NT2/D1 (cell line): ENCODE results near the gene IL20.

Experiments used
- DNase-seq: peaks from one replicate; pipeline ENCODE4 v3.0.0-alpha.2; 2011; ENCODE audit warnings: low read depth, low spot score
- H3K27me3 ChIP-seq: 2 replicates; pipeline ENCODE4 v1.6.0; 2011; ENCODE audit warnings: mild to moderate bottlenecking; ENCODE audit not compliant: insufficient read length, insufficient read depth
- H3K36me3 ChIP-seq: 2 replicates; pipeline ENCODE4 v1.6.1; 2011; ENCODE audit warnings: mild to moderate bottlenecking, low read length, mixed read lengths; ENCODE audit not compliant: insufficient read depth, insufficient read length
- H3K4me1 ChIP-seq: 2 replicates; pipeline ENCODE4 v1.5.1; 2011; ENCODE audit not compliant: insufficient read depth, insufficient read length
- H3K4me3 ChIP-seq: 2 replicates; pipeline ENCODE4 v1.5.1; 2011; ENCODE audit warnings: low read depth; ENCODE audit not compliant: insufficient read length
- H3K9ac ChIP-seq: 2 replicates; pipeline ENCODE4 v1.6.0; 2011; ENCODE audit warnings: low read depth; ENCODE audit not compliant: insufficient read length
- H3K9me3 ChIP-seq: 2 replicates; pipeline ENCODE4 v1.5.1; 2011; ENCODE audit warnings: mild to moderate bottlenecking, low read length; ENCODE audit not compliant: insufficient read depth
- SUZ12 ChIP-seq: IDR thresholded peaks from 2 replicates; pipeline ENCODE4 v1.6.1; 2011; ENCODE audit not compliant: insufficient read length, insufficient read depth; ENCODE audit errors: extremely low read depth
- YY1 ChIP-seq: IDR thresholded peaks from 2 replicates; pipeline ENCODE4 v1.6.1; 2011; ENCODE audit not compliant: insufficient read length, insufficient read depth
- ZNF274 ChIP-seq: IDR thresholded peaks from 2 replicates; pipeline ENCODE4 v1.6.1; 2011; ENCODE audit warnings: mild to moderate bottlenecking, low read depth, low read length

Gene IL20

GRCh38 chr1:206883160-206883559 is 17.7 kb downstream of the IL20 start:
- H3K27me3 ChIP-seq, result no peaks in the 10 kb centered on the region
- H3K9ac ChIP-seq, result no peak overlapping the region
- no peak for DNase-seq
- no peak overlapping the region for H3K4me3 ChIP-seq
- TF ChIP-seq SUZ12, result no peak
- TF ChIP-seq ZNF274, result no peak
- TF ChIP-seq YY1, result no peak
- peaks cover 21% of the 10 kb centered on the region for H3K9me3 ChIP-seq
- H3K36me3 ChIP-seq, result no peaks in the 10 kb centered on the region
- no peaks in the 10 kb centered on the region for H3K4me1 ChIP-seq

GRCh38 chr1:206883876-206884275 is 18.5 kb downstream of the IL20 start:
- H3K4me3 ChIP-seq, result no peak overlapping the region
- no peak for TF ChIP-seq ZNF274
- peaks cover 14% of the 10 kb centered on the region for H3K9me3 ChIP-seq
- no peak overlapping the region for H3K9ac ChIP-seq
- no peaks in the 10 kb centered on the region for H3K27me3 ChIP-seq
- no peak for DNase-seq
- no peaks in the 10 kb centered on the region for H3K4me1 ChIP-seq
- H3K36me3 ChIP-seq, result no peaks in the 10 kb centered on the region

- no peaks in the 10 kb centered on the region for H3K4me1 ChIP-seq
- DNase-seq, result no peak
- H3K36me3 ChIP-seq, result no peaks in the 10 kb centered on the region
- H3K9me3 ChIP-seq, result no peaks in the 10 kb centered on the region
- TF ChIP-seq SUZ12, result no peak
- TF ChIP-seq YY1, result no peak
- no peak for TF ChIP-seq ZNF274
- H3K4me3 ChIP-seq, result no peak overlapping the region
- no peak overlapping the region for H3K9ac ChIP-seq
- H3K27me3 ChIP-seq, result no peaks in the 10 kb centered on the region
Observed at GRCh38 chr1:206885341-206886060, 20.1 kb downstream of the IL20 start.

GRCh38 chr1:206886831-206887230 is 21.4 kb downstream of the IL20 start:
- no peak for TF ChIP-seq YY1
- no peak for TF ChIP-seq ZNF274
- TF ChIP-seq SUZ12, result no peak
- H3K4me1 ChIP-seq, result no peaks in the 10 kb centered on the region
- H3K27me3 ChIP-seq, result no peaks in the 10 kb centered on the region

GRCh38 chr1:206887701-206888100 is 22.3 kb downstream of the IL20 start:
- no peaks in the 10 kb centered on the region for H3K4me1 ChIP-seq
- H3K9me3 ChIP-seq, result no peaks in the 10 kb centered on the region
- no peak overlapping the region for H3K4me3 ChIP-seq
- TF ChIP-seq YY1 (no peak), ZNF274 (no peak), SUZ12 (no peak)
- H3K27me3 ChIP-seq, result no peaks in the 10 kb centered on the region
- no peak for DNase-seq
- no peaks in the 10 kb centered on the region for H3K36me3 ChIP-seq
- H3K9ac ChIP-seq, result no peak overlapping the region

More at GRCh38 chr1:206886831-206887230, 21.4 kb downstream of the IL20 start:
- Histone ChIP-seq H3K9me3 (no peaks in the 10 kb centered on the region), H3K9ac (no peak overlapping the region), H3K4me3 (no peak overlapping the region), H3K36me3 (no peaks in the 10 kb centered on the region)
- DNase-seq, result no peak

- no peaks in the 10 kb centered on the region for H3K36me3 ChIP-seq
- H3K4me1 ChIP-seq, result peaks cover 5% of the 10 kb centered on the region
- no peak for TF ChIP-seq YY1
- TF ChIP-seq SUZ12, result no peak
- TF ChIP-seq ZNF274, result no peak
- no peak overlapping the region for H3K4me3 ChIP-seq
- H3K9ac ChIP-seq, result no peak overlapping the region
- H3K27me3 ChIP-seq, result no peaks in the 10 kb centered on the region
- no peaks in the 10 kb centered on the region for H3K9me3 ChIP-seq
- peak; percentile 74 for DNase-seq
Observed at GRCh38 chr1:206890125-206891060, 25.0 kb downstream of the IL20 start.

GRCh38 chr1:206891412-206891811 is 26.0 kb downstream of the IL20 start:
- H3K4me1 ChIP-seq, result peaks cover 5% of the 10 kb centered on the region
- TF ChIP-seq ZNF274, result no peak
- no peak for TF ChIP-seq SUZ12
- TF ChIP-seq YY1, result no peak
- H3K27me3 ChIP-seq, result no peaks in the 10 kb centered on the region
- no peak overlapping the region for H3K4me3 ChIP-seq
- no peak overlapping the region for H3K9ac ChIP-seq
- no peaks in the 10 kb centered on the region for H3K36me3 ChIP-seq
- no peak for DNase-seq
- no peaks in the 10 kb centered on the region for H3K9me3 ChIP-seq
